ENCODE data around the gene PTGDR.

PTGDR gene

DNA sequence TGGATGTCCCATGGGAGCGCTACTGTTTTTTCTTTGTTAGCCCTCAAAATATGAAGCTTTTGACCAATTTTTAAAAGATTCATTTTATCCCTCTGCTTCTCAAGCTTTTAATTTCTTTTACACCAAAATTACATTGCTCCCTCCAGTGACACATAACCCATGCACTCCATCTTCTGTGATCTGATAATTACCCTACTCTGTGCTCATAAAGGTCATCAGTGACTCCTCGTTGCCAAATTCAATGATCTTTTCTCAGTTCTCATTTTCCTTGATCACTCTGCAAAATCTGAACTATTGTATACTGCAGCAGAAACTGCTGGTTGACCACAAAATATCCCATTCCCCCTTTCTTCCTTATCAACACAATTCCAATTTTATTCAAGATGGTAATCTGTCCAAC lies 8.7 kb upstream of the PTGDR start:
- no peak overlapping the region for H3K4me3 ChIP-seq (ENCODE audit: low read depth, low read length)
- ChIA-PET POLR2A (no interaction called here), CTCF (no interaction called here)
- TF ChIP-seq CTCF (IDR thresholded peaks at IDR 0.05; ENCODE audit: insufficient read depth, low read length, missing control alignments), result no peak
- DNase-seq (ENCODE audit: low read depth, low spot score), result no peak

DNA sequence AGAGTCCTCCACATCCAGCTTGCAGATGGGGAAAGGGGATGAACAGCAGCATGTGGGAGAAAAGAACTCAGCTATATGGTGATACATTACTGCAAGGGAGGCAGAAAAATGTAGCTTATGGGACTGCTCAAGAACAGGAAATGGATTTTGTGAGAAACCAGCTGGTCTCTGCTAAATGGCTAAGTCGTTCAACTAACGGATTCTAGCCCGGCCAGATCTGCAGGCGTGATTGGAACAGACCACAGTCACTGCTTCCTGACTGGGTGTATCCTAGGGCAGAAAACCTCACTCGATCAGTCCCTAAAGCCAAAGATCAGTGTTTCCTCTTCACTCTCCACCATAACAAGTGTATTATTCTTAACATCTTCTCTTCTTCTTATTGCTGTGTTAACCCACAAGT lies 8.1 kb upstream of the PTGDR start:
- ChIA-PET POLR2A (no interaction called here), CTCF (interaction anchor here (1.4 kb wide), 2 partner anchors 15 to 263 kb away, joined by 5 read pairs; no protein-coding TSS in a partner anchor)
- TF ChIP-seq CTCF (IDR thresholded peaks at IDR 0.05; ENCODE audit: insufficient read depth, low read length, missing control alignments), result no peak
- DNase-seq (ENCODE audit: low read depth, low spot score), result no peak
- H3K4me3 ChIP-seq (ENCODE audit: low read depth, low read length), result no peak overlapping the region

DNA sequence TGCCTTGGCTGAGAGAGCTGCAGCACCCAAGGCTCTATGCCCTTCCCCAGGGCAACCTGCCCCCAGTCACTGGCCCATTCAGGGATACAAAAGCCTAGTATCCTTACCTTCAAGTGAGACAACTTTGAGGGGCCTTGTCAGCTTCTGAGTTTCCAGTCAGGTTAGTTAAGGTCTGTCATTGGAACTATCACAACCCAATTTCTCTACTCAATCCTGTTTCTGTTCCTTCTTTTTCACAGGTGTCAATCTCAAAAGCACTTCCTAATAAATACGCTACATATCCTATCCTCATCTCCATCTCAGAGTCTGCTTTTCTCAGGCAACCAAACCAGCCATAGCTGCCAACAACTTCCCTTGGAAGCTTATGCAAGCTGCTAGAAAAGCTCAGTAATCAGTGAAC lies 4.9 kb upstream of the PTGDR start:
- CTCF ChIA-PET, result no interaction called here
- DNase-seq (ENCODE audit: low read depth, low spot score), result no peak
- TF ChIP-seq CTCF (IDR thresholded peaks at IDR 0.05; ENCODE audit: insufficient read depth, low read length, missing control alignments), result no peak
- no peak overlapping the region for H3K4me3 ChIP-seq (ENCODE audit: low read depth, low read length)
- POLR2A ChIA-PET, result no interaction called here

DNA sequence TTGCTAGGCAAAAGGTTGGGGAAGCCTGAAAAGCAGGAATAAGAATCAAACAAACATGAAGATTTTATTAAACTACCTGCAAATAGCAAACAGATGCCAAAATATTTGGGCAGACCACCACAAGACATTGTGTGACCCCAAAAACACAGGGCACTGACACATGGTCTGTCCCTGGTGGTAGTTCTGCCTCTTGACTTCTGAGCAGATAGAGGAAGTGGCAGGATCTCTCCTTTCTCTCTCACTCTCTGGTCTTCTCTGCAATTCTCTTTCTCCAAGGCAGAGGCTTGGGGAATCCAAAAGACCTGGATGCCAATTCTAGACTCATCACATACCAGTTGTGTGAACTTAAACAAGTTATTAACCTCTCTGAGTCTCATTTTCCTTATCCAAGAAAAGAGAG lies 4.3 kb upstream of the PTGDR start:
- DNase-seq (ENCODE audit: low read depth, low spot score), result no peak
- TF ChIP-seq CTCF (IDR thresholded peaks at IDR 0.05; ENCODE audit: insufficient read depth, low read length, missing control alignments), result no peak
- H3K4me3 ChIP-seq (ENCODE audit: low read depth, low read length), result no peak overlapping the region
- POLR2A ChIA-PET, result no interaction called here
- CTCF ChIA-PET, result no interaction called here

DNA sequence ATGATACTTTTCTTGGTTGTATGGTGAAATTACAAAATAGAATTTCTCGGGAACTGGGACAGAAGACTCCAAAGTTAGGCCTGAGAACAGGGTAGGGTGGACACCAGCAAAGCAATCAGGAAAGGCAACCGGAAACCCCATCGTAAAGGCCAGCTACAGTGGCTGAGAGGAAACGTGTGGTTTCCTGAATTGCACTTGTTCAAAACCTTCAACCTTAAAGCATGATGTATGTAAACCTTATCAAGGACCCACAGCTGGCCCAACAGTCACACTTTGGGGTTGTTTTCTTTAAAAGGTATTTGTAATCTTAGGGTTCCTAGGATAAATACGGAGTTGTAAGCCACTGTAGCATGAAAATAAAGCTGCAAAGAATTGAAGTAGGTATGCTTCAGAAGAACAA lies 2.2 kb upstream of the PTGDR start:
- TF ChIP-seq CTCF (IDR thresholded peaks at IDR 0.05; ENCODE audit: insufficient read depth, low read length, missing control alignments), result no peak
- no peak for DNase-seq (ENCODE audit: low read depth, low spot score)
- no peak overlapping the region for H3K4me3 ChIP-seq (ENCODE audit: low read depth, low read length)
- CTCF ChIA-PET, result interaction anchor here (1.2 to 1.6 kb wide), 2 partner anchors 33 to 118 kb away, joined by 4 read pairs; no protein-coding TSS in a partner anchor
- POLR2A ChIA-PET, result no interaction called here

DNA sequence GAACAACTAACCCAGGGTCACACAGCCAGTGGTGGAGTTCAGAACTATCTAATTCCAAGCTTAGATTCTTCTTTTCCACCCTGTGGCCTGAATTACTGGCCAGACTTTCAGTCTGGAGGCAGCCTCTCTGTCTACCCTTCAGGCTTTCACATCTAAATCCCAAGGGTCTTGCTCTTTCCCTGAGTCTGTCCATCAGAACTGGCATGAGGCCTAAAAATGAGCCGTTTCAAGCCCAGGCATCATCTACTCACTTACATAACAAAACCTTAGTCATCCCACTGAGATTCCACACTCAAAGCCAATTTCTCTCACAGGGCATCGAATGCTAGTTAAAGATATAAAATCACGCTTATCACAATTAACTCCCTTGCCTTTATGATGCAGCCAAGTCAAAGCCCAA lies 1.3 kb upstream of the PTGDR start:
- POLR2A ChIA-PET, result no interaction called here
- H3K4me3 ChIP-seq (ENCODE audit: low read depth, low read length), result no peak overlapping the region
- CTCF ChIA-PET, result no interaction called here
- no peak for DNase-seq (ENCODE audit: low read depth, low spot score)
- TF ChIP-seq CTCF (IDR thresholded peaks at IDR 0.05; ENCODE audit: insufficient read depth, low read length, missing control alignments), result no peak
